Left lung (tissue), 10 donors: ENCODE measurements around the gene HEATR5A. TPM values are rescaled to one million over a fixed set of nuclear protein-coding genes. Genes with fewer than 3 reads are reported as not detected.
A peak's percentile ranks its signal among the peaks of the same experiment; 100 is the strongest.

Experiments
- ATAC-seq: fragments of 200-7000 bp; cut with Tn5 transposase; one replicate; pipeline ENCODE4 v1.9.1; 2020; ENCODE audit warnings: moderate library complexity
- DNase-seq, 4 donors: peaks; one replicate each; pipeline ENCODE4 v3.0.0-alpha.2; 2013 to 2020
- H3K27ac ChIP-seq, 2 donors: fragments of 200-600 bp; sonication (generic) in 1 of 2; one replicate each; pipeline versions ENCODE4 v1.5.0 to v1.8.0; 2020 to 2021
- H3K27me3 ChIP-seq, 2 donors: fragments of 200-600 bp; sonication (generic) in 1 of 2; one replicate each; pipeline versions ENCODE4 v1.5.0 to v1.8.0; 2020 to 2021
- H3K36me3 ChIP-seq, 2 donors: fragments of 200-600 bp; sonication (generic) in 1 of 2; one replicate each; pipeline versions ENCODE4 v1.5.0 to v1.8.0; 2020 to 2021
- H3K4me1 ChIP-seq, 2 donors: fragments of 200-600 bp; one replicate each; pipeline ENCODE4 v1.8.0; 2021
- H3K4me3 ChIP-seq, 2 donors: fragments of 200-600 bp; sonication (generic) in 1 of 2; one replicate each; pipeline versions ENCODE4 v1.5.0 to v1.8.0; 2020 to 2021; ENCODE audit warnings: mild to moderate bottlenecking in 1 of 2
- H3K9me3 ChIP-seq, 2 donors: fragments of 200-600 bp; sonication (generic) in 1 of 2; one replicate each; pipeline versions ENCODE4 v1.5.0 to v1.8.0; 2020 to 2021
- intact Hi-C, 2 donors: fragments of 100-400 bp; cut with DNase I; formaldehyde crosslinking; loops; one replicate each; pipeline versions ENCODE4 v1.11.2 to v1.14.2; 2022
- polyA plus RNA-seq, 6 donors: library from polyadenylated mRNA; unstranded; fragments of 120-200 nt; gene quantifications; one replicate each; pipeline ENCODE4 v1.2.1, GENCODE V29; 2013; ENCODE audit not compliant: insufficient read length in 6 of 6
- total RNA-seq, 2 donors: library from RNA; stranded (reverse); fragmentation: NEBNext Ultra II Directional; extraction: Animal tissue kit (Norgen Biotek cat#: 25700); gene quantifications; one replicate each; pipeline ENCODE4 v1.2.1, GENCODE V29; 2021
- TF ChIP-seq, protein P1 (sequence below), 2 donors: fragments of 200-600 bp; sonication (generic) in 1 of 2; IDR thresholded peaks; one replicate each; pipeline versions ENCODE4 v1.5.0 to v1.8.0; 2021; ENCODE audit warnings: antibody characterized with exemption in 2 of 2
- donor health status: DM: no; HTN: yes; CAD: no.
- donor health status: DM: no; HTN: no; CAD: no.

Gene HEATR5A
- total and polyA plus RNA-seq, 8 donors, result 18.5 to 72.5 (median 21.3) TPM

DNA sequence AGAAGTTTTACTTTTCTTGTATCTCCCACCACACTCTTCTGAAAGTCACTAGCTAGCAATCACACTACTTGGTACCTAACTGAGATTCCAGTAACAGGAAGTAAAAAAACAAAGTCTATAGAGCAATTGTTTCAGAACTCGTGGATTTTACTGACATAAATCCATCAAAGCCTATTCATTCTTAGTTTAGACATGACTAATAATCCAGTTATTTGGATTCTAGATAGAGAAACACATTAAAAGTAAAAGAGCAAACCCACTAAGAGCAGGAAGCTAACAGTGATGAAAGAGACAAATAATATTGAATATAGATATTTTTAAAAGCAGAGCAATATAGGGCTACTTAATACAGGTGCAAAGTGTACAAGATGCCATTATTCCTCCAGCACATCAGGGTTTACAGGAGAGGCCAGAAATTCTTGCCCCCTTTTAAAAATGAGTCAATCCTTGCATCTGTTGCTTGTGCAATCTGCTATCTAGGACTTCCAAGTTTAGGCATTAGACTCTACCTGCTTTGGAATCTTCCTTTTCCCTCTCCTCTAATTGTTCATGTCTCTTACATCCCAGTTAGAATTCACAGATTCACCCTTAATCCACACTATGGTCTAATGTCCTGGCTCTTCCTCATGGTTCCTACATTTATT, 6.0 kb downstream of the HEATR5A start:
- intact Hi-C loops, result no loop called here
- TF ChIP-seq, protein P1, sequence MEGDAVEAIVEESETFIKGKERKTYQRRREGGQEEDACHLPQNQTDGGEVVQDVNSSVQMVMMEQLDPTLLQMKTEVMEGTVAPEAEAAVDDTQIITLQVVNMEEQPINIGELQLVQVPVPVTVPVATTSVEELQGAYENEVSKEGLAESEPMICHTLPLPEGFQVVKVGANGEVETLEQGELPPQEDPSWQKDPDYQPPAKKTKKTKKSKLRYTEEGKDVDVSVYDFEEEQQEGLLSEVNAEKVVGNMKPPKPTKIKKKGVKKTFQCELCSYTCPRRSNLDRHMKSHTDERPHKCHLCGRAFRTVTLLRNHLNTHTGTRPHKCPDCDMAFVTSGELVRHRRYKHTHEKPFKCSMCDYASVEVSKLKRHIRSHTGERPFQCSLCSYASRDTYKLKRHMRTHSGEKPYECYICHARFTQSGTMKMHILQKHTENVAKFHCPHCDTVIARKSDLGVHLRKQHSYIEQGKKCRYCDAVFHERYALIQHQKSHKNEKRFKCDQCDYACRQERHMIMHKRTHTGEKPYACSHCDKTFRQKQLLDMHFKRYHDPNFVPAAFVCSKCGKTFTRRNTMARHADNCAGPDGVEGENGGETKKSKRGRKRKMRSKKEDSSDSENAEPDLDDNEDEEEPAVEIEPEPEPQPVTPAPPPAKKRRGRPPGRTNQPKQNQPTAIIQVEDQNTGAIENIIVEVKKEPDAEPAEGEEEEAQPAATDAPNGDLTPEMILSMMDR (IDR thresholded peaks at IDR 0.05), result no peak
- ATAC-seq (no peak), DNase-seq (no peak)
- Histone ChIP-seq H3K9me3 (no peaks in the 10 kb centered on the region), H3K27ac (no peak overlapping the region), H3K36me3 (no peaks in the 10 kb centered on the region), H3K4me3 (no peak overlapping the region), H3K4me1 (peaks cover 19 to 51% of the 10 kb centered on the region in 2 donors), H3K27me3 (no peaks in the 10 kb centered on the region)

DNA sequence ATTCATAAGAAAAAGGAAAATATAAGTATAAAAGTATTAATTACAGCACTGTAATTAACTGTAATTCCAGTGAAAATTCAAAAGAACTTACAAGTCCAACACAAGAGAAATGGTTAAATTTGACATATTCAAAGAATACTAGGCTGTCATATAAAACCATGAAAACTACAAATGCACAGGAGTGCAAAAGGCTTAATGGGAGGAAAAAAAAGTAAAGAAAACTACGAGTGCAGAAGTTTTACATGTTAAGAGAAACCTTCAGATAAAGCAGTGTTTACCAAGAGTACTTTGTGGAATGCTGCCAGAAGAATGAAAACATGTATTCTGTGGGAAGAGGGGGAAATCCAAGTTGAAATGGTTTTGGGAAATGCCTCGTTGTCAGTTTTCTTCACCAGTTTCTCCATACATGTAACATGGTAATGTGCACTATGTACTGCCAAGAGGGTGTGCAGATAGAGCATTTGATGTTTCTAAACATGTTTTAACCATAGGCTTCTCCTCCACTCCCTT, 9.1 kb downstream of the HEATR5A start:
- H3K4me3 ChIP-seq, result no peak overlapping the region
- H3K9me3 ChIP-seq, result no peaks in the 10 kb centered on the region
- peaks cover 8 to 30% of the 10 kb centered on the region in 2 donors for H3K4me1 ChIP-seq
- peak overlapping the region in 1 of 2 donors; percentile 16 for H3K27ac ChIP-seq
- H3K36me3 ChIP-seq, result no peaks in the 10 kb centered on the region
- intact Hi-C loops, result no loop called here
- DNase-seq (peak in 2 of 4 donors; percentile 31 to 60), ATAC-seq (no peak)
- TF ChIP-seq, protein P1 (IDR thresholded peaks at IDR 0.05), result no peak
- H3K27me3 ChIP-seq, result no peaks in the 10 kb centered on the region

DNA sequence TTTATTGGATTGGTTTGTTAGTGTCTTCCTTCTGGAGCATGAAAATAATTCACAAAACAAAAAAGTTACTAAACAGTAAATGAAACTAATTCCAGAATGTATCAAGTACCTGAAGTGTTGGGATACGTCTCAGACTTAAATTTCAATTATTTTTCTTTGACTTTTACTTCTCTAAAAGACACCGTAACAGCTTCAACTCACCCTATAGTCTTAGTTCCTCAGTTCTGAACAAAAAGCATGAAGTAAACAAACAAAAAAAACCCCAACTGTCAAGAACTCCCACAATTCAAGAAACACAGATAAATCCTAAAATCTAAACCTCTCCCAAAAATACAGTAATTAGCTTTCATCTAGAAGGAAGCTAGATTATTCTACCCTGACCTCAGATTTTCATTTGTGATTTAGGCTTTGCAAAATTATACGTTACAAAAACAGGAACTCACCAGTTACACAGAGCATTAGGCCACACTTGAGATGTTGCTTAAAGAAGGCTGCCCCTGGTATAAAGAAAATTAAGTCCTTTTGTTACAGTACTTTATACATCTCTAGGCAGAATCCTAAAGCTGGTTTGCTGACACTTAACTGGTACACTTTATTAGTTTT, 10.2 kb downstream of the HEATR5A start:
- peak; percentile 41 for ATAC-seq
- Histone ChIP-seq H3K27me3 (no peaks in the 10 kb centered on the region), H3K36me3 (no peaks in the 10 kb centered on the region), H3K4me3 (no peak overlapping the region), H3K9me3 (no peaks in the 10 kb centered on the region), H3K27ac (peak overlapping the region in 1 of 2 donors; percentile 82), H3K4me1 (peaks cover 8 to 30% of the 10 kb centered on the region in 2 donors)
- DNase-seq, result no peak
- TF ChIP-seq, protein P1 (IDR thresholded peaks at IDR 0.05), result no peak
- intact Hi-C loops, result no loop called here

DNA sequence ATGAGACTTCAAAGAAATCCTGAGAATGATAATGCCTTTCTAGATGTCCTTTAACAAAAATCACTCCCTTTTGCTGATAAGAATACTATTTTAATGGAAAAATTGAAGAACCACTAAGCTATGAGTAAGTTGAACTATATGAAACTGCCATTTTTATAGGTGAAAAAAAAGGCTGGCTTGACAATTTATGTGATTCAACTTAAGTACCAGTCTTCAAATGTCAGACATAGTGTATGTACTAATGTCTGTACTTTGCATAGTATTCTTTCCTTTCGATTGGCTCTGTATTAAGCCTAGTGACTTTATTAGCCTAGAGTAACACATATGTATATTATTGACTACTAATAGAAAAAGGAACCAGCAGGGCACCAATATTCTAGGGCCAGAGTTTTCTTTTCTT, 11.9 kb downstream of the HEATR5A start:
- Histone ChIP-seq H3K27me3 (no peaks in the 10 kb centered on the region), H3K9me3 (no peaks in the 10 kb centered on the region), H3K27ac (no peak overlapping the region), H3K4me1 (peaks cover 8 to 25% of the 10 kb centered on the region in 2 donors), H3K4me3 (no peak overlapping the region), H3K36me3 (no peaks in the 10 kb centered on the region)
- no peak for DNase-seq
- ATAC-seq, result no peak
- intact Hi-C loops, result no loop called here
- TF ChIP-seq, protein P1 (IDR thresholded peaks at IDR 0.05), result no peak

DNA sequence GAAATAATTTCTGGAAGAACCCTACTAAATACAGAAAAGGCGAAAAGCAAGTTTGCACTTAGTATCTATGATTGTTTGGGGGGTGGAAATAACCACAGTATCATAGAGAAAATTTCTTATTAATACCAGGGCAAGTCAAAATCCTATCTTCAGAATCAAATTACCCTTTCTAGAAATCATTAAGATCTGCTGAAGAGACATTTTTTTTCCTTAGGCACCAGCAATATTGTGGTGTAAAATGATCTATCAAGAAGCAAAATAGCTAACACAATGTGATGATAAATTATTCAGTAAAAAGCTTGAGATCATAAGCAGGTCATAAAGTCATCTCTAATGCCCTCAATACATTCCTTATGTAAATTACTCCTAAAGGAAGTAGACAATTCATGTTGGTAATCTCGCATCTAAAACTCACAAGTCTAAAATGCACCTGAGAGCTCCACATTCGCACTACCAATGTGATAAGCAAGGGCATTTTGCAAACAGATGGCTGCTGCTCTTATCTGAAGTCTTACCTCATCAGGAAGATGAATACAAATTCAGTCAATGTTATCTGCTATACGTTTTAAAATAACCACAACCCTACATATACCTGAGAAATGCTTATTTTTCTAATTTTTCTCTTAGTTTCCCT, 14.6 kb downstream of the HEATR5A start:
- Histone ChIP-seq H3K9me3 (no peaks in the 10 kb centered on the region), H3K4me1 (peaks cover 0 to 14% of the 10 kb centered on the region in 2 donors), H3K36me3 (peaks cover 0 to 16% of the 10 kb centered on the region in 2 donors), H3K27ac (no peak overlapping the region), H3K4me3 (no peak overlapping the region), H3K27me3 (no peaks in the 10 kb centered on the region)
- ATAC-seq (no peak), DNase-seq (no peak)
- TF ChIP-seq, protein P1 (IDR thresholded peaks at IDR 0.05), result no peak
- intact Hi-C loops, result no loop called here
